ENCODE data around the gene LAGE3. TPM values are rescaled to one million over a fixed set of nuclear protein-coding genes. Genes with fewer than 3 reads are reported as not detected.
A peak's percentile ranks its signal among the peaks of the same experiment; 100 is the strongest.

LAGE3 gene
- total and polyA plus RNA-seq, 9 donors, result 12.1 to 16.2 (median 14.6) TPM

- H3K36me3 ChIP-seq (ENCODE audit: control insufficient read depth, insufficient read depth, low read length), result peaks cover 6% of the 10 kb centered on the region
- H3K4me3 ChIP-seq (ENCODE audit: low read length), result peak overlapping the region; percentile 67
- H3K9me3 ChIP-seq (replicated peaks; ENCODE audit: control insufficient read depth, low read depth, low read length), result no peaks in the 10 kb centered on the region
- H3K4me1 ChIP-seq (ENCODE audit: control insufficient read depth, insufficient read depth, low read length), result peaks cover 23% of the 10 kb centered on the region
- 43% methylated on average over 24 of the region's 34 CpGs for WGBS (ENCODE audit: insufficient coverage)
- peak overlapping the region; percentile 94 for H3K27ac ChIP-seq (ENCODE audit: low read length)
- DNase-seq, result peak; percentile 55
- H3K27me3 ChIP-seq (ENCODE audit: control insufficient read depth, insufficient read depth, low read length), result no peaks in the 10 kb centered on the region
Measured at GRCh38 chrX:154515090-154515965, 36.2 kb upstream of the LAGE3 start.

- peaks cover 6% of the 10 kb centered on the region for H3K36me3 ChIP-seq (ENCODE audit: control insufficient read depth, insufficient read depth, low read length)
- no peak overlapping the region for H3K27ac ChIP-seq (ENCODE audit: low read length)
- no peak overlapping the region for H3K4me3 ChIP-seq (ENCODE audit: low read length)
- no peak for DNase-seq
- H3K4me1 ChIP-seq (ENCODE audit: control insufficient read depth, insufficient read depth, low read length), result peaks cover 23% of the 10 kb centered on the region
- no peaks in the 10 kb centered on the region for H3K27me3 ChIP-seq (ENCODE audit: control insufficient read depth, insufficient read depth, low read length)
- H3K9me3 ChIP-seq (replicated peaks; ENCODE audit: control insufficient read depth, low read depth, low read length), result no peaks in the 10 kb centered on the region
- 80% methylated on average over 2 of the region's 2 CpGs for WGBS (ENCODE audit: insufficient coverage)
Measured at GRCh38 chrX:154513716-154514115, 34.6 kb upstream of the LAGE3 start.

- peaks cover 22% of the 10 kb centered on the region for H3K4me1 ChIP-seq (ENCODE audit: control insufficient read depth, insufficient read depth, low read length)
- H3K36me3 ChIP-seq (ENCODE audit: control insufficient read depth, insufficient read depth, low read length), result peaks cover 6% of the 10 kb centered on the region
- H3K9me3 ChIP-seq (replicated peaks; ENCODE audit: control insufficient read depth, low read depth, low read length), result no peaks in the 10 kb centered on the region
- no peak for DNase-seq
- no peaks in the 10 kb centered on the region for H3K27me3 ChIP-seq (ENCODE audit: control insufficient read depth, insufficient read depth, low read length)
- WGBS (ENCODE audit: insufficient coverage), result 93% methylated on average over 9 of the region's 16 CpGs
- H3K27ac ChIP-seq (ENCODE audit: low read length), result no peak overlapping the region
- no peak overlapping the region for H3K4me3 ChIP-seq (ENCODE audit: low read length)
Measured at GRCh38 chrX:154512879-154513553, 33.9 kb upstream of the LAGE3 start.

- no peaks in the 10 kb centered on the region for H3K9me3 ChIP-seq (replicated peaks; ENCODE audit: control insufficient read depth, low read depth, low read length)
- DNase-seq, result no peak
- H3K4me3 ChIP-seq (ENCODE audit: low read length), result no peak overlapping the region
- no peak overlapping the region for H3K27ac ChIP-seq (ENCODE audit: low read length)
- peaks cover 10% of the 10 kb centered on the region for H3K4me1 ChIP-seq (ENCODE audit: control insufficient read depth, insufficient read depth, low read length)
- peaks cover 18% of the 10 kb centered on the region for H3K36me3 ChIP-seq (ENCODE audit: control insufficient read depth, insufficient read depth, low read length)
- no peaks in the 10 kb centered on the region for H3K27me3 ChIP-seq (ENCODE audit: control insufficient read depth, insufficient read depth, low read length)
- WGBS (ENCODE audit: insufficient coverage), result 63% methylated on average over 3 of the region's 12 CpGs
Measured at GRCh38 chrX:154511761-154512160, 32.7 kb upstream of the LAGE3 start.

GRCh38 chrX:154509455-154509854, 30.4 kb upstream of the LAGE3 start:
- H3K36me3 ChIP-seq (ENCODE audit: control insufficient read depth, insufficient read depth, low read length), result peaks cover 30% of the 10 kb centered on the region
- no CpG with 5 or more reads among the region's 5 CpGs for WGBS (ENCODE audit: insufficient coverage)
- H3K9me3 ChIP-seq (replicated peaks; ENCODE audit: control insufficient read depth, low read depth, low read length), result no peaks in the 10 kb centered on the region
- no peaks in the 10 kb centered on the region for H3K4me1 ChIP-seq (ENCODE audit: control insufficient read depth, insufficient read depth, low read length)
- no peak overlapping the region for H3K4me3 ChIP-seq (ENCODE audit: low read length)
- no peak overlapping the region for H3K27ac ChIP-seq (ENCODE audit: low read length)
- DNase-seq, result no peak
- no peaks in the 10 kb centered on the region for H3K27me3 ChIP-seq (ENCODE audit: control insufficient read depth, insufficient read depth, low read length)

- no peaks in the 10 kb centered on the region for H3K4me1 ChIP-seq (ENCODE audit: control insufficient read depth, insufficient read depth, low read length)
- 91% methylated on average over 9 of the region's 13 CpGs for WGBS (ENCODE audit: insufficient coverage)
Measured at GRCh38 chrX:154508384-154508745, 29.3 kb upstream of the LAGE3 start.

GRCh38 chrX:154507673-154508383, 28.7 kb upstream of the LAGE3 start:
- Histone ChIP-seq H3K36me3 (ENCODE audit: control insufficient read depth, insufficient read depth, low read length) (peaks cover 30% of the 10 kb centered on the region), H3K27ac (ENCODE audit: low read length) (no peak overlapping the region), H3K4me3 (ENCODE audit: low read length) (no peak overlapping the region), H3K4me1 (ENCODE audit: control insufficient read depth, insufficient read depth, low read length) (no peaks in the 10 kb centered on the region), H3K9me3 (replicated peaks; ENCODE audit: control insufficient read depth, low read depth, low read length) (no peaks in the 10 kb centered on the region), H3K27me3 (ENCODE audit: control insufficient read depth, insufficient read depth, low read length) (no peaks in the 10 kb centered on the region)
- no peak for DNase-seq
- 75% methylated on average over 12 of the region's 24 CpGs for WGBS (ENCODE audit: insufficient coverage)

More at GRCh38 chrX:154508384-154508745, 29.3 kb upstream of the LAGE3 start:
- no peak for DNase-seq
- no peak overlapping the region for H3K4me3 ChIP-seq (ENCODE audit: low read length)
- H3K36me3 ChIP-seq (ENCODE audit: control insufficient read depth, insufficient read depth, low read length), result peaks cover 30% of the 10 kb centered on the region
- no peaks in the 10 kb centered on the region for H3K9me3 ChIP-seq (replicated peaks; ENCODE audit: control insufficient read depth, low read depth, low read length)
- H3K27ac ChIP-seq (ENCODE audit: low read length), result no peak overlapping the region
- no peaks in the 10 kb centered on the region for H3K27me3 ChIP-seq (ENCODE audit: control insufficient read depth, insufficient read depth, low read length)

GRCh38 chrX:154506483-154507332, 27.6 kb upstream of the LAGE3 start:
- H3K9me3 ChIP-seq (replicated peaks; ENCODE audit: control insufficient read depth, low read depth, low read length), result no peaks in the 10 kb centered on the region
- DNase-seq, result no peak
- H3K4me3 ChIP-seq (ENCODE audit: low read length), result no peak overlapping the region
- WGBS (ENCODE audit: insufficient coverage), result 91% methylated on average over 27 of the region's 37 CpGs
- H3K27ac ChIP-seq (ENCODE audit: low read length), result no peak overlapping the region
- peaks cover 30% of the 10 kb centered on the region for H3K36me3 ChIP-seq (ENCODE audit: control insufficient read depth, insufficient read depth, low read length)
- H3K27me3 ChIP-seq (ENCODE audit: control insufficient read depth, insufficient read depth, low read length), result no peaks in the 10 kb centered on the region
- no peaks in the 10 kb centered on the region for H3K4me1 ChIP-seq (ENCODE audit: control insufficient read depth, insufficient read depth, low read length)

GRCh38 chrX:154505734-154506133, 26.7 kb upstream of the LAGE3 start:
- Histone ChIP-seq H3K4me1 (ENCODE audit: control insufficient read depth, insufficient read depth, low read length) (no peaks in the 10 kb centered on the region), H3K9me3 (replicated peaks; ENCODE audit: control insufficient read depth, low read depth, low read length) (no peaks in the 10 kb centered on the region), H3K27ac (ENCODE audit: low read length) (no peak overlapping the region), H3K36me3 (ENCODE audit: control insufficient read depth, insufficient read depth, low read length) (peaks cover 24% of the 10 kb centered on the region), H3K27me3 (ENCODE audit: control insufficient read depth, insufficient read depth, low read length) (no peaks in the 10 kb centered on the region), H3K4me3 (ENCODE audit: low read length) (no peak overlapping the region)
- no peak for DNase-seq
- 65% methylated on average over 8 of the region's 12 CpGs for WGBS (ENCODE audit: insufficient coverage)

All from muscle of leg (tissue), 11 donors.